IPS DF 6.9 (cell line): ENCODE results near the gene STARD10.

Experiments used
- DNase-seq: peaks from one replicate; pipeline ENCODE4 v3.0.0-alpha.2; 2013; ENCODE audit warnings: low read depth, low spot score
- H3K27ac ChIP-seq: one replicate; pipeline ENCODE4 v1.5.1; 2013; ENCODE audit warnings: low read length, control low read depth
- H3K27me3 ChIP-seq: 2 replicates; pipeline ENCODE4 v1.6.1; 2013; ENCODE audit warnings: mild to moderate bottlenecking, low read length; ENCODE audit not compliant: control insufficient read depth, insufficient read depth
- H3K36me3 ChIP-seq: 2 replicates; pipeline ENCODE4 v1.6.1; 2013; ENCODE audit warnings: low read length; ENCODE audit not compliant: control insufficient read depth, insufficient read depth
- H3K4me1 ChIP-seq: 2 replicates; pipeline ENCODE4 v1.6.1; 2013; ENCODE audit warnings: low read length; ENCODE audit not compliant: control insufficient read depth, insufficient read depth
- H3K4me3 ChIP-seq: 2 replicates; pipeline ENCODE4 v1.5.1; 2013; ENCODE audit warnings: mild to moderate bottlenecking, low read length
- H3K9me3 ChIP-seq: 2 replicates; pipeline ENCODE4 v1.6.1; 2013; ENCODE audit warnings: low read length, inconsistent platforms; ENCODE audit not compliant: control insufficient read depth, insufficient read depth
- WGBS: extraction: QIAGEN DNeasy Blood & Tissue Kit; methylation state at CpG from one replicate; pipeline ENCODE4 v1.1.7; 2013; ENCODE audit warnings: mixed read lengths, missing lambda C conversion rate; ENCODE audit not compliant: insufficient read length, insufficient coverage; 5-methylcytosine and 5-hydroxymethylcytosine counted together

The STARD10 gene

DNA sequence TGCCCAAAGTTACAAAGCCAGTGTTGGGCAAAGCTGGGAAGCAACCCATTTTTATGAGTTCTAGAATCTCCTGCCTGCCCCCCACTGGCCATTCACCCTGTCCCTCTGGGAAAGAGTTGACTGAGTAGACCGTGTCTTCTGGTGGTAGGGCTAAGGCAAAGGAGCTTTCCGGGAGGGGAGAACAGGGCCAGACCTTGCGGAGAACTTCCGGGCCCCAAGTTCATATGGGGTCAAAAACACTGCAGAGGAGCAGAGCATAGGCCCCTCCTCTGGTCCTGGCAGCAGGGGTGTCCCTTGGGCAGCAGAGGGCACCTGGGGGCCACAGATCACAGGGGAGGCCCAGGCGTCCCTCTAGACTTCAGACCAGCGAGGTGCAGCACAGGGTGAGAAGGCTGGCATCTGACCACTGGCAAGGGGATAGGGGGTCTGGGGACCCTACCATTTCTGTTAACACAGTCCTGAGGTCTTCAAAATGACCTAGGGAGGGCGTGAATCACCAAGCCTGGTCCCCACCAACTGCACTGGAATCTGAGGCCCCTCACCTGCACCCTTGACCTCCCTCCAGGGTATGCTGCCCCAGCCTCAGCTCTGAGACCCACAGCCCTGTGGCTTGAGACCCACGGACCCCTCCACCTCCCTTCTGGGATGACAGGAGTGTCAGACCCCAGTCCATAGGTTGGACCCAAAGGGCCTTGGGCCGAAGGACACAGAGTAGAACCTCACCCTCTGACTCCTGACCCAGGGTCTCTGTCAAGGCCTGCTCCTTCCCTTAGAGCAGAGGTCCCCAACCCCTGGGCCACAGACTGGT is 40.3 kb downstream of the STARD10 start:
- no peaks in the 10 kb centered on the region for H3K9me3 ChIP-seq
- DNase-seq = no peak
- no peak overlapping the region for H3K4me3 ChIP-seq
- no CpG with 5 or more reads among the region's 9 CpGs for WGBS
- H3K36me3 ChIP-seq = no peaks in the 10 kb centered on the region
- H3K4me1 ChIP-seq = peaks cover 8% of the 10 kb centered on the region
- H3K27me3 ChIP-seq = no peaks in the 10 kb centered on the region
- no peak overlapping the region for H3K27ac ChIP-seq

- peak within 1 kb of the TSS; percentile 83 for H3K4me3 ChIP-seq
- peaks cover 8% of the 10 kb centered on the region for H3K4me1 ChIP-seq
- H3K36me3 ChIP-seq = no peaks in the 10 kb centered on the region
- no CpG with 5 or more reads among the region's 51 CpGs for WGBS
- no peaks in the 10 kb centered on the region for H3K27me3 ChIP-seq
- DNase-seq = no peak
- H3K27ac ChIP-seq = no peak within 1 kb of the TSS
- no peaks in the 10 kb centered on the region for H3K9me3 ChIP-seq
Observed at GRCh38 chr11:72752088-72752914, 41.5 kb downstream of the STARD10 start, which contains the start of gene ARAP1. Gene ARAP1, minus strand, starts transcription at chr11:72752408. Its CDS starts 25,280 bp downstream, at chr11:72727128.

DNA sequence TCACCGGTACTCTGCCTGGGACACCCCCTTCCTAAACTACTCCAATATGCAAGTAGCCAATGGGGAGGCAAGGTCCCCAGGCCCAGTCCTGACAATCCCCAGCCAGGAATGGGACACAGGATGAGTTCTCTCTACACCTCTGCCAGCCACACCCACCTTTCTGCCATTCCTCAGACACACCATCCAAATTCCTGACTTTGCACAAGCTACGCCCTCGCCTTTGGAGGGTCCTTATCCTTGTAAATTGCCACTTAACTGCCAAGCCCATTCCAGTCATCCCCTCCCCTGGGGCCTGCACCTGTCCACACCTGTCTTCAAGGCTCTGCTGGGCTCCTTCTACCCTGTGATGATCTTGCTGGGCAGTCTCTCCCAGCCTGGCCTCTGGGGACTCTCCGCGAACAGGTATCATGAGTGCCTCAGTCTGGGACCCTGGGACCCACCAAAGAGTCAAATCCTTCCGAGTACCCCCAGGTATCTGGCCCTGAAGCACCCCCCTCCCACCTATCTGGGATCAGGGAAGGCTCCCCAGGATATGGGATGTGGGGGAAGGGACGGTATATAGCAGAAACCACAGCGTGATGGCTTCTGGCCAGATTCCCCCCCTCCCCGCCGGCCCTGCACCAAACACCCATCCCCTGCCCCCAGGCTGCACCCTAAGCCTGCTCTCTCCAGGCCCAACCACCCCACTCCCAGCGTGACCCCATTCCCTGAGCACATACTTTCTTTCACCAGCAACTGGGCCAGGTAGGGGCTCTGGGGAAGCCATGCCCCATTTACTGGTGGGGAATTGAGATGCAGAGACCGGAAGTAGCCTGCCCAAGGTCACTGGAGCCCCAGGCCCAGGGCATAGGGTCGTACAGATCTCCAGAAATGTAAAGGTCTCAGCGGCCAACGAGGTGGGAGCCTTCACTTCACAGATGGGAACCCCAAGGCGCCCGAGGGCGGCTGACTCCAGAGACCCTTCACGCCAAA is 42.4 kb downstream of the STARD10 start:
- Histone ChIP-seq H3K4me3 (peak overlapping the region; percentile 83), H3K9me3 (no peaks in the 10 kb centered on the region), H3K27me3 (no peaks in the 10 kb centered on the region), H3K27ac (no peak overlapping the region), H3K36me3 (no peaks in the 10 kb centered on the region), H3K4me1 (peaks cover 9% of the 10 kb centered on the region)
- DNase-seq = no peak
- no CpG with 5 or more reads among the region's 19 CpGs for WGBS

DNA sequence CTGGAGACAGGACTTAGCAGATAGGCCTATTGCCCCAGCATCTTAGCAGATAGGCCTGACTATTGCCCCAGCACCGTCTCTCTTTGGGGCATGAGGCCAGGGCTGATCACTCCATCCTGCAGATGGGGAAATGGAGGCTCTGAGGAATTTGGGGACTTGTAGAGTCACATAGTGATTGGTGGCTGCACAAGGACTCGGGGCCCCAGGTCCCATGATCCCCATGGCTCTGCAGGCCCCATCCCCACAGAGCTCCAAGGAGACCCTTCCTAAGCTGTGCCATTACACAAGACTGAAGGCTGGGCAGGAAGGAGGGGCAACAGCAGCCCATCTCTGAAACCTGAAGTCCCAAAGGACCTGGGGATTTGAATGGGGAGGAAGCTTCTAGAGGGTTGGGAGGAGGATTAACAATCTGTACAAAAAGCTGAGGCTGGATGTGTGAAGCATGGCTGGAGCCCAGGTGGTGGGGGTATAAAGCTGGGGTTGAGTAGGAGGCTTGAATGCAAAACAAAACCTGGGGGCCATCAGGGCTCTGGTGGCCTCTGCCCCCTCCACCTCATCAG is 43.2 kb downstream of the STARD10 start:
- H3K4me3 ChIP-seq = no peak overlapping the region
- DNase-seq = no peak
- H3K36me3 ChIP-seq = no peaks in the 10 kb centered on the region
- no peak overlapping the region for H3K27ac ChIP-seq
- WGBS = no CpG with 5 or more reads among the region's 2 CpGs
- no peaks in the 10 kb centered on the region for H3K27me3 ChIP-seq
- H3K9me3 ChIP-seq = no peaks in the 10 kb centered on the region
- peaks cover 9% of the 10 kb centered on the region for H3K4me1 ChIP-seq

GRCh38 chr11:72750086-72750485 is 43.8 kb downstream of the STARD10 start:
- no peak overlapping the region for H3K4me3 ChIP-seq
- H3K36me3 ChIP-seq = no peaks in the 10 kb centered on the region
- no peak overlapping the region for H3K27ac ChIP-seq
- no peaks in the 10 kb centered on the region for H3K9me3 ChIP-seq
- peaks cover 9% of the 10 kb centered on the region for H3K4me1 ChIP-seq
- H3K27me3 ChIP-seq = no peaks in the 10 kb centered on the region
- no peak for DNase-seq
- WGBS = no CpG with 5 or more reads among the region's 9 CpGs

- no peaks in the 10 kb centered on the region for H3K9me3 ChIP-seq
- H3K4me1 ChIP-seq = peaks cover 6% of the 10 kb centered on the region; the same call in 1 of the 2 replicates
- DNase-seq = no peak
- no peak overlapping the region for H3K27ac ChIP-seq
- no peaks in the 10 kb centered on the region for H3K27me3 ChIP-seq
- H3K4me3 ChIP-seq = no peak overlapping the region
- no CpG with 5 or more reads among the region's 6 CpGs for WGBS
- H3K36me3 ChIP-seq = no peaks in the 10 kb centered on the region
Observed at GRCh38 chr11:72747289-72747855, 46.5 kb downstream of the STARD10 start.

- no peak overlapping the region for H3K4me3 ChIP-seq
- H3K27ac ChIP-seq = no peak overlapping the region
- WGBS = no CpG with 5 or more reads among the region's 3 CpGs
- no peak for DNase-seq
- no peaks in the 10 kb centered on the region for H3K27me3 ChIP-seq
- H3K36me3 ChIP-seq = no peaks in the 10 kb centered on the region
- no peaks in the 10 kb centered on the region for H3K9me3 ChIP-seq
- H3K4me1 ChIP-seq = peaks cover 7% of the 10 kb centered on the region; the same call in 1 of the 2 replicates
Observed at GRCh38 chr11:72746821-72747220, 47.0 kb downstream of the STARD10 start.

DNA sequence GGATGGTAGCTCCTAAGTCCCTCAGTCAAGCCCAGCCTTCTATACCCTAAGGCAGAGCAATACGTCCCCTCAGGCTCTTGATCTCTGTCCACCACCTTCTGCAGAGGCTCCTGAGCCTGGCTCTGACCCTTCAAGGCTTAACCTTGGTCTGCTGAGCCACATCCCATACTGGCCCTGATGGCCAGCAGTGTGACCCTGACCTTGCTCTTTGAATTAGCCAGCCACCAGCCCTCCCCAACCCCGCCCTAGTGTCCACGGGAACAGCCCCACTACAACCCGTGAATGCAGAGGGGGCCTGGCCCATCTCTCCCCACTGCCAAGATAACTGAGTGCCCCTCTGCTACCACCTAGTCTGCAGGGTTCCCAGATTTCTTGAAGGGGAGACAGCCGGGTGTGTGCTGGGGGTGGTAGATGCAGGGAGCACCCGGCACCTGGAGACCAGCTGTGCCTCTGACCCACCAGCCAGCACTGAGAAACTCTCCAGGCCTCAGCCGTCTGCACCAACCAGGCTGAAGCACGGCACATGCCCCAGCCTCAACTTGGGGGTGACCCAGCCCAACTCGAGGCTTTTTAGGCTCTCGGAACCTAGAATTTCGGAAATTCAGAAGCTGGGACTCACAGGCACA is 47.8 kb downstream of the STARD10 start:
- Histone ChIP-seq H3K4me3 (no peak overlapping the region), H3K27ac (no peak overlapping the region), H3K36me3 (no peaks in the 10 kb centered on the region), H3K4me1 (peaks cover 10% of the 10 kb centered on the region), H3K9me3 (no peaks in the 10 kb centered on the region), H3K27me3 (no peaks in the 10 kb centered on the region)
- WGBS = no CpG with 5 or more reads among the region's 11 CpGs
- DNase-seq = no peak

DNA sequence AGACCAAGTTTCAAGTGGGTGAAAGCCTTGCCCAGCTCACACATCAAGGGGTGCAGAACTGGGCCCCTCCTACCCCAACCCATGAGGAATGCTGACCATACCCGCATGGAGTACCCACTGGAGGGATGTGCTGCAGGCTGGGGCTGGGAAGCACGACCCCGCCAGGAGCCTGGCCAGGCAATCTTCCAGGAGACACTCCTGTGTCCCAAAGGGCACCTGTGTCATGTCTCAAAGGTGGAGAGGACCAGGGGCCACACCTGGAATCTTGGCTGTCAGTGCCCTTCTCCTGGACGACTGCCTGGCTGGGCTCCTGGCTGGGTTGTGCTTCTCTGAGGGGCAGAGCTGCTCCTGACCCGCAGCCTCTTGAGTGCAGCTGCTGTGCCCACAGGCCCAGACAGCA is 48.3 kb downstream of the STARD10 start:
- no peak overlapping the region for H3K4me3 ChIP-seq
- no peak for DNase-seq
- H3K27me3 ChIP-seq = no peaks in the 10 kb centered on the region
- H3K9me3 ChIP-seq = no peaks in the 10 kb centered on the region
- H3K36me3 ChIP-seq = no peaks in the 10 kb centered on the region
- WGBS = no CpG with 5 or more reads among the region's 5 CpGs
- H3K4me1 ChIP-seq = peaks cover 11% of the 10 kb centered on the region
- no peak overlapping the region for H3K27ac ChIP-seq
